IPS-NIHi7 (cell line): Measurements from ENCODE around the gene STX2.
"Not testable (repeated sequence)": the region's sequence is repeated elsewhere in the genome, so short reads cannot be mapped to it uniquely, and the experiment has no call there.

ENCODE experiments used
- DNase-seq: peaks from one replicate; pipeline ENCODE4 v3.0.0; 2012; ENCODE audit warnings: mixed read lengths; ENCODE audit errors: extremely low spot score

STX2 gene

GRCh38 chr12:130870442-130871285, 31.6 kb upstream of the STX2 start:
- DNase-seq: peak; percentile 84

DNA sequence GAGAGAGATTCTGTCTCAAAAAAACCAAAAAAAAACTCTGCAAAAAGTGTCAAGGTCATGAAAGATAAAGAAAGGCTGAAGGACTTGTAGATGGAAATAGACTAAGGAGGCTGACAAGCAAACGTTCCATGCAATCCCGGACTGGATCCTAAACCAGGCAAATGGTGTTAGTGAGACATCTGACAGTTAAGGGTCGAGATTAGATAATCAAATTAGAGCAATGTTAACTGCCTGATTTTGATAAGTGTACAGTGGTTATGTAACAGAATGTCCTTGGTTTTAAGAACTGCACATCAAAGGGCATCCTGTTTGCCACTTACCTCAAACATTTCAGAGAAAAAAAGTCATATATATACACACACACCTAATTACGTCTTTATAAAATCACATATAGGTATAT, 29.4 kb upstream of the STX2 start:
- no peak for DNase-seq

GRCh38 chr12:130863298-130863697, 24.2 kb upstream of the STX2 start:
- DNase-seq: no peak

GRCh38 chr12:130862771-130863170, 23.7 kb upstream of the STX2 start:
- not testable (repeated sequence) for DNase-seq

DNA sequence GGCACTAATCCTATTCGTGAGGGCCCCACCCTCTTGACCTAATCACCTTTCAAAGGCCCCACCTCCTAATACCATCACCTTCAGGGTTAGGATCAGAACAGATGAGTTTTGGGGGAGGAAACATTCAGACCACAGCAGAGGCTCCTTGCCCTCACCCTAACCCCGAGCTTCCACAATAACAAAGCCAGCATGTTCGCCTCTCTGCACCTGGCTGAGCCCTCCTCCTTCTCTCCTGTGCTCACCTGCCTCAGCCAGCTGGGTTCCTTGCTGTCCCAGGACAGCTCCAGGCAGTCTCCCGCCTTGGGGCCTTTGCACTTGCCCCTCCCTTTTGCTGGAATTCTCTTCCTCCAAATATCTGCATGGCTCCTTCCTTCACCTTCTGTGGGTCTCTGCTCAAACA, 23.1 kb upstream of the STX2 start:
- no peak for DNase-seq

DNA sequence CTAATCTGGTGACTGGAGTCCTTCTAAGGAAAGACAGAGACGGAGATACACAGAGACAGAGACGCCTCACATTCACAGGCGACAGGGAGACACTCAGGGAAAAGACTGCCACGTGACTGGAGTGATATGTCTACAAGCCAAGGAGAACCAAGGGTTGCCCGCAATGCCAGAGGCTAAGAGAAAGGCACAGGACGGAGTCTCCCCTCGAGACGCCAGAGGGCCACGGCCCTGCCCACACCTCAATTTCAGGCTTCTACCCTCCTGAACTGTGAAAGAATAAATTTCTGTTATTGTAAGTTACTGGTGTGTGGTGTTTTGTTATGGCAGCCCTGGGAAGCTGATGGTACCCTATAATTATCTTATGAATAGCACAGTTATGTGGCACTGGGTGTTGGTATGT, 21.3 kb upstream of the STX2 start:
- DNase-seq: no peak

DNA sequence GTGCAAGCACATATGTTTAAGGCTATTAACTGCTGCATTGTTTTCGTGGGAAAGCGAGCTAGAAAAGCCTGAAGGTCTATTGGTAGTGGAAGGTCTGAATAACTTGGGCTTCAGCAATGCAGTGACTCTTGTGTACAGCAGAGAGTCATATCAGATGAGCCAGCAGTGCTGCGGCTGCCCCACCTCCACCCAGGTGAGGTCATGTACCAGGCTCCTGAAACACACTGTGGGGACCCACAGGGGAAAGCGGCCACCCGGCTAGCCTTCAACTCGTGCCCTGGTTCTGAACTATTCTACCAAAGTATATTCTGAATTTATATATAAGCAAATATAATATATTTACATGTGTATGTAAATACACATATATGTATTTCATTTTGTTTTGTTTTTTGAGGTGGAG, 20.1 kb upstream of the STX2 start:
- no peak for DNase-seq

DNA sequence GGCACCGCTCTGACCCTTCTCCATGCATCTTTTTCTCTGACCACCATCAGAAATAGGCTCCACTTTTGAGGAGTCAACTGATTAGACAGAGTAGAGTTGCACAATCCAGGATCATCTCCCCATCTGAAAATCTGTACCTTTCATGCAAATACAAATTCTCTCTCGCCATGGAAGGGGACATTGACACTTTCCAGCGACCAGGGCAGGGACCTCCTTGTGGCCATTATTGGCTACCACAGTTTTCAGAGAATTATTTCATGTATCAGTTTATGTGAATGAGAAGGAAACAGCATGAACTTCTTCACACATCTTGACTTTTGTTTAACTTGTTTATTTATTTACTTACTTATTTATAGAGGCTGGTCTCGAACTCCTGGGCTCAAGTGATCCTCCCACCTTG, 19.0 kb upstream of the STX2 start:
- no peak for DNase-seq

DNA sequence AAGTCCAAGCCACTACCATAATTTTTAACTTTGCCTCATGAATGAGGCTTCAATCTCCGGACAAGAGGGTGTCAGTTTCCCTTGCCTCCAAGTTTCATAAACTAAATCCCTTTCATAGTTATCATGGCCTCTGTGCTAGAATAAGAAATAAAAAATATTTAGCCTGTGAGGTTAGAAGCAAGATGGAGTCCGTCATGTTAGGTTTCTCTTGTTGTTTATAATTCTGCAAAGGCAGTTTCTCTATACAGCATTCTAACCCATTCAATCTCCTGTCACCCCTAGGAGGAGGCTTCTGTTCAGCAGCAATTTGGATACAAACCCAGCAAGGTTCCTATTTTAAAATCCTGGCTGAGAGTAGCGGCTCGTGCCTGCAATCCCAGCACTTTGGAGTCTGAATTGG, 17.0 kb upstream of the STX2 start:
- DNase-seq: no peak

GRCh38 chr12:130850418-130851021, 11.5 kb upstream of the STX2 start:
- DNase-seq: no peak

- no peak for DNase-seq
These were observed 10.7 kb upstream of the STX2 start for GRCh38 chr12:130849561-130850417.

- DNase-seq: not testable (repeated sequence)
These were observed 9.8 kb upstream of the STX2 start for GRCh38 chr12:130848785-130849305.

DNA sequence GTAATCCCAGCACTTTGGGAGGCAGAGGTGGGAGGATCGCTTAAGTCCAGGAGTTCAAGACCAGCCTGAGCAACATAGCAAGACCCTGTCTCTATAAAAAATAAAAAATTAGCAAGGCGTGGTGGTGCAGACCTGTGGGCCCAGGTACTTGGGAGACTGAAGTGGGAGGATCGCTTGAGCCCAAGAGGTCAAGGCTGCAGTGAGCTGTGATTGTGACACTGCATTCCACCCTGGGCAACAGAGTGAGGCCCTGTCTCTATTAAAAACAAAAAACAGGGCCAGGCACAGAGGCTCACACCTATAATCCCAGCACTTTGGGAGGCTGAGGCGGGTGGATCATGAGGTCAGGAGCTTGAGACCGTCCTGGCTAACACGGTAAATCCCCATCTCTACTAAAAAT, 9.1 kb upstream of the STX2 start:
- not testable (repeated sequence) for DNase-seq

- no peak for DNase-seq
These were observed 8.1 kb upstream of the STX2 start for GRCh38 chr12:130847112-130847511.

- no peak for DNase-seq
These were observed 7.3 kb upstream of the STX2 start for GRCh38 chr12:130846369-130846768.

DNA sequence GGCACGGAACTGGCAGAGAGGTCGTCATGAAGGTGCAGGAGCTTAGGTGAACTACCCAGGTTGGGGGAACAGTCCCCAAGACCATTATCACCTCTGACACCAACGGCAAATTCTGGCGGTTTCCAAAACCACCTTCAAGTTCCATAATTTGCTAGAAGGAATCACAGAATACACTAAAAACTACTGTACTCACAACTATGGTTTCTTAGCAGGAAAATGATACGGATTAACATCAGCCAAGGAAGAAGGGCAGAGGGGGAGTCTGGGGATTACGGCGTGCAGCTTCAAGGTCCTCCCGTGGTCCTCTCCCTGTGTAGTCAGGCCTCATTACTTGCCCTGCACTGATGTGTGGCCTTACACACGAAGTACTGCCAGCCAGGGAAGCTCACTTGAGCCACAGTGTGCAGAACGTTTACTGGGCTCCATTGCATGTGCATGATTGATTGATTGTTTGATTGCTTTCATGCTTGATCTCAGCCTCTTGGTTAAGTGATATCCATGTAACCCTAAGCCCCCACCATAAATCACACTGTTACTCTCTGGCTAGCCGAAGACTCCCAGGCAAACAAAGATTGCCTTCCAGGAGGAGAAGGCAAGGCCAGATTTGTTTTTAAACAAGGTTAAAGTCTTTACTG, 837 bp upstream of the STX2 start:
- no peak for DNase-seq

GRCh38 chr12:130838284-130838950, 633 bp downstream of the STX2 start:
- peak; percentile 45 for DNase-seq

DNA sequence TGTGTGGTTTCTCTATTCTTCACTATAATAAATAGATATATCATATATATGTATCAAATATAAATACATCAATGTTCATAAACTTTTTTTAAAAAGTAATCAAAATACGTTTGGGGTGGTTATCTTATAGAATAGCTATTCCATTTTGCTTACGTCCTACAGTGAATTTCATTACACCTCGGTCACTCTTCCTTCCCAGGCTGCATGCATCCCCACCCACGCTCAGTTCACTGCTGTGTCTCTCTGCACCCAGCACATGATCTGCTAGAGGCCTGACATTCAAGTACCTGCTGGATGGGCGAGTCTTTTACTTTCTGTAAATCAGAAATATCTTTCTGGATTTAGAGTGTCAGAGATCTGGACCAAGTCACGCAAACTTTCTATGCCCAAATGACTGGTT, 3.6 kb downstream of the STX2 start:
- DNase-seq: no peak

DNA sequence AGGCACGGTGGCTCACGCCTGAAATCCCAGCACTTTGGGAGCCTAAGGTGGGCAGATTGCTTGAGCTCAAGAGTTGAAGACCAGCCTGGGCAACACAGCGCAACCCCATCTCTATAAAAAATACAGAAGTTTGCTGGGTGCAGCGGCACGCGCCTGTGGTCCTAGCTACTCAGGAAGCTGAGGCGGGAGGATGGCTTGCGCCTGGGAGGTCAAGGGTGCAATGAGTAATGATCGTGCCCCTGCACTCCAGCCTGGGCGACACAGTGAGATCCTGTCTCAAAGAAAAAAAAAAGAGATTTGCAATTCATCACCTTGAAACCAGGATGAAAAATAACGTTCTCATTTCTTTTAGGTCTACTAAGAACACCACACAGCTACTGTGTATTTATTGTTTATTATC, 4.0 kb downstream of the STX2 start:
- DNase-seq: no peak

DNA sequence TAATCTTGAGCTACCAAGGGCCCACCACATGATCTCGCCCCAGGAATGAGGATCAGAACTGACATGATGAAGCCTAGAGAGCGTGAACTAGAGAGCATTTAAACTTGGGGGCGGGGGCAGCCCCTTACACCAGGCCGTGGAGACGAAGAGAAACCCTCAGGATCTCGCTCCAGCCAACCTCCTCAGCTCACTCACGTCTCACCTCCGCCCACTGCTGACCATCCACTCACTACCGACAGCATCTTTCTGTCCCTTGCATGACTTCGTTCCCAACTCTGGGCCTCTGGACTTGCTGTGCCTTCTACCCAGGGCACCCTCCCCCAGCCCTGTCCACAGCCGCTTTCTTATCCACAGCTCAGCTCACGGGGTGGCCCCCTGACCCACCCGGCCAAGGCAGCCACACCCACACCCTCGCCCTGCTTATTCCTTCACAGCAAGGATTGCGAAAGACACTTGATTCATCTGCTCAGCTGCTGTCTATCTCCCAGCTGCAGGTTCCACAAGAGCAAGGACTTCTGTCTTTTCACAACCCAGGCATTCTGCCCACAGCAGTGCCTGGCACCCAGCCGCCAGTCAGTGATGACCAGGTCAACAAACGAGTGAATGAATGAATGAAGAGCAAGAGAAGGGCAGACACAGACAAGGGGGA, 6.4 kb downstream of the STX2 start:
- DNase-seq: no peak
